Colonic mucosa (tissue), 4 donors: Measurements from ENCODE around the gene PARP16. TPM values are rescaled to one million over a fixed set of nuclear protein-coding genes. Genes with fewer than 3 reads are reported as not detected.

ENCODE experiments used
- DNase-seq: peaks from one replicate; pipeline ENCODE4 v3.0.0-alpha.2; 2020
- H3K27ac ChIP-seq: fragments of 200-600 bp; one replicate; pipeline ENCODE4 v1.8.0; 2021
- H3K27me3 ChIP-seq: fragments of 200-600 bp; one replicate; pipeline ENCODE4 v1.8.0; 2021
- H3K36me3 ChIP-seq: fragments of 200-600 bp; one replicate; pipeline ENCODE4 v1.8.0; 2021
- H3K4me1 ChIP-seq: fragments of 200-600 bp; one replicate; pipeline ENCODE4 v1.8.0; 2021; ENCODE audit warnings: mild to moderate bottlenecking
- H3K4me3 ChIP-seq: fragments of 200-600 bp; one replicate; pipeline ENCODE4 v1.8.0; 2021
- H3K9ac ChIP-seq, 2 donors: one replicate each; pipeline ENCODE4 v1.7.0; 2013; ENCODE audit warnings: control low read depth in 2 of 2, low read depth in 2 of 2, low read length in 2 of 2
- H3K9me3 ChIP-seq: fragments of 200-600 bp; one replicate; pipeline ENCODE4 v1.8.0; 2021
- intact Hi-C: fragments of 100-400 bp; cut with DNase I; formaldehyde crosslinking; loops from one replicate; pipeline ENCODE4 v1.14.1; 2022
- total RNA-seq, 2 donors: library from RNA; stranded (reverse); fragmentation: NEBNext Ultra II Directional in 1 of 2; extraction: Animal tissue kit (Norgen Biotek cat#: 25700) in 1 of 2; gene quantifications; one replicate each; pipeline ENCODE4 v1.2.1, GENCODE V29; 2021
- TF ChIP-seq, protein P1 (sequence below): fragments of 200-600 bp; IDR thresholded peaks from one replicate; pipeline ENCODE4 v1.8.0; 2022; ENCODE audit warnings: antibody characterized with exemption, mild to moderate bottlenecking
- donor health status: healthy.
- donor health status: DM: no; HTN: no; CAD: no.
- donor health status: DM: no; HTN: no; CAD: no.

PARP16 gene
- total RNA-seq, 2 donors from 2014 or later = 9.5 to 9.9 TPM

DNA sequence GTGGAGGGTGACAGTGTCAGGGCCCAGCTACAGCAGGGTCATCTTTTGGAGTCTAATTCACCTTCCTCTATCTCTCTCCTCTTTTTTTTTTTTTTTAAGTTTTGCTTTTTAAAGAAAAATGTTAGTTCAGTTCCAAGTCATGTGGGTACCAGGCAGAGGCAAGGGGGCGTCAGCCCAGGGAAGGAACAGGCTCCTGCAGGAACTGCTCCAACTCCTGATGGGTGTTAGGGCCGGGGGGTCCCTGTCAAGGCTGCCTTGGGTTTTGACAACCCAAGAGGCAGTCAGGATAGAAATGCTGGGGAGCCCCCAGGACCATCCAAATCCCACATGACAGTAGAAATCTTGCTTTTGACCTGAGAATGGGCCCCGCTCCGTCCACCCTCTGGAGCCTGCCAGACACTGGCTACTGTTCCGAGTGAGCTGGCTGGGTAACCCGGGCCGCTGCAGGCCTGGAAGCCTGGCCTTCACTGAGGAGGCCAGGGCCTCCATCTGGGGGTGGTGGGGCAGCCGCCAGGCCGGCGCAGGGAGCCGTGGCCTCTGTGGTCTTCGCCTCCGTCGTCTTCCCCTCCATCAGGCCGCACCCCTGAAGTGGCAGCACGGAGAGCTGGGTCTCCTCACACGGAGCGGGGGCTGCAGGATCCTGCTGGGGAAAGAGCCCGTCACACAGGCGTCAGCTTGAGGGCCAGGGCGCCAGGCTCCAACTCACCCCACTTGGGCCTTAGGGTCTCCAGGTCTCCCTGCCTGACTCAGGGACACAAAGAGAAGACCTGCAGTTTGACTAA, 42.0 kb upstream of the PARP16 start:
- TF ChIP-seq, protein P1, sequence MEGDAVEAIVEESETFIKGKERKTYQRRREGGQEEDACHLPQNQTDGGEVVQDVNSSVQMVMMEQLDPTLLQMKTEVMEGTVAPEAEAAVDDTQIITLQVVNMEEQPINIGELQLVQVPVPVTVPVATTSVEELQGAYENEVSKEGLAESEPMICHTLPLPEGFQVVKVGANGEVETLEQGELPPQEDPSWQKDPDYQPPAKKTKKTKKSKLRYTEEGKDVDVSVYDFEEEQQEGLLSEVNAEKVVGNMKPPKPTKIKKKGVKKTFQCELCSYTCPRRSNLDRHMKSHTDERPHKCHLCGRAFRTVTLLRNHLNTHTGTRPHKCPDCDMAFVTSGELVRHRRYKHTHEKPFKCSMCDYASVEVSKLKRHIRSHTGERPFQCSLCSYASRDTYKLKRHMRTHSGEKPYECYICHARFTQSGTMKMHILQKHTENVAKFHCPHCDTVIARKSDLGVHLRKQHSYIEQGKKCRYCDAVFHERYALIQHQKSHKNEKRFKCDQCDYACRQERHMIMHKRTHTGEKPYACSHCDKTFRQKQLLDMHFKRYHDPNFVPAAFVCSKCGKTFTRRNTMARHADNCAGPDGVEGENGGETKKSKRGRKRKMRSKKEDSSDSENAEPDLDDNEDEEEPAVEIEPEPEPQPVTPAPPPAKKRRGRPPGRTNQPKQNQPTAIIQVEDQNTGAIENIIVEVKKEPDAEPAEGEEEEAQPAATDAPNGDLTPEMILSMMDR = no peak
- H3K36me3 ChIP-seq = no peaks in the 10 kb centered on the region
- H3K27me3 ChIP-seq = no peaks in the 10 kb centered on the region
- intact Hi-C loops = no loop called here
- H3K4me1 ChIP-seq = no peaks in the 10 kb centered on the region
- no peak for DNase-seq
- H3K27ac ChIP-seq = no peak overlapping the region
- no peak overlapping the region for H3K9ac ChIP-seq
- H3K4me3 ChIP-seq = no peak overlapping the region
- no peaks in the 10 kb centered on the region for H3K9me3 ChIP-seq

DNA sequence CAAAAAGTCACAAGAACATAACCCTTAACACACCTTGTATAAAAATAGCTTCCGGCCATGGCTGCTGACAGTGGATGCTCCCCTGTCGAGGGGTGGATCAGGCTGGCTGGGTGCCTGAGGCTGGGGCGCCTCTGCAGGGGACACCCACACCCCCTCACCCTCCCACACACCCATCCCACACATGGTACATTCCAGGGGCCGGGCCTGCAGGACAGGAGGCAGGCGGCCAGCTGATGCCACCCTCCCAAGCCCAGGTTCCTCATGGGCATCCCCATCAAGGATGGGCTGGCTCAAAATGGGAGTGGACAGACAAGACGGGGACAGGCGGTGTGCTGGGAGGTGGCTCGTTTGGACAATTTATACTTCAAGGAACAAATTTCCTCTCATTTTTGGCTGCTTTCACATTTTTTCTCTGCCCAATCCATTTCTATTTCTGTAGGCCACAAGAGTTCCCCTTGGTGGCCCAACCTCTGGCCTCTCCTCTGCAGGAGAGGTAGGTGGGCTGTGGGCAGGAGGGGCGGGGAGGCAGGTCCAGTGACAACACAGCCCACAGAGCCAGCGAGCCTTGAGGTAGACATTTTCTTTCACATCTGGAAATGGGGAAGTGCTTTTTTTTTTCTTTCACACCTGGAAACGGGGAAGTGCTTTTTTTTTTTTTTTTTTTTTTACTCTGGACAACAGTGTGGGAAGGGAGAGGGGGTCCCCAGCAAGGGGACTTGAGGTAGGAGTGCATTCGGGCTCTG, 41.1 kb upstream of the PARP16 start:
- Histone ChIP-seq H3K9ac (no peak overlapping the region), H3K9me3 (no peaks in the 10 kb centered on the region), H3K27ac (no peak overlapping the region), H3K4me3 (no peak overlapping the region), H3K4me1 (no peaks in the 10 kb centered on the region), H3K36me3 (no peaks in the 10 kb centered on the region), H3K27me3 (no peaks in the 10 kb centered on the region)
- DNase-seq = no peak
- intact Hi-C loops = no loop called here
- TF ChIP-seq, protein P1 = no peak

DNA sequence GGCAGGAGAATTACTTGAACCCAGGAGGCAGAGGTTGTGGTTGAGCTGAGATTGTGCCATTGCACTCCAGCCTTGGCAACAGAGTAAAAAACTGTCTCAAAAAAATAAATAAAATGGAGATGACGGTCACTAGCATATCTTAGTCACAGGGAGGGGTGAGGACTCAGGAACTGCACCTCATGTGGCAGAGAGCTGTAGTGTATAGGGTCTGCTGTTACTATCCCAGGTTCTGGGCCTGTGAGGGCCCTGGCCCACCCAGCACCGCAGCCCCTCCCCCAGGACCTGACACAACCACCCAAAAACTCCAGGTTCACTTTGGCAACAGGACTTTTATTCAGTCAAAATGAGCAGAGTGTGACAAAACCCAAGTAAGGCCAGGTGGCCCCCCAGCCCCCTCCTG, 40.1 kb upstream of the PARP16 start:
- Histone ChIP-seq H3K9ac (no peak overlapping the region), H3K27me3 (no peaks in the 10 kb centered on the region), H3K9me3 (no peaks in the 10 kb centered on the region), H3K36me3 (no peaks in the 10 kb centered on the region), H3K27ac (no peak overlapping the region), H3K4me3 (no peak overlapping the region), H3K4me1 (no peaks in the 10 kb centered on the region)
- TF ChIP-seq, protein P1 = no peak
- DNase-seq = no peak
- intact Hi-C loops = no loop called here

DNA sequence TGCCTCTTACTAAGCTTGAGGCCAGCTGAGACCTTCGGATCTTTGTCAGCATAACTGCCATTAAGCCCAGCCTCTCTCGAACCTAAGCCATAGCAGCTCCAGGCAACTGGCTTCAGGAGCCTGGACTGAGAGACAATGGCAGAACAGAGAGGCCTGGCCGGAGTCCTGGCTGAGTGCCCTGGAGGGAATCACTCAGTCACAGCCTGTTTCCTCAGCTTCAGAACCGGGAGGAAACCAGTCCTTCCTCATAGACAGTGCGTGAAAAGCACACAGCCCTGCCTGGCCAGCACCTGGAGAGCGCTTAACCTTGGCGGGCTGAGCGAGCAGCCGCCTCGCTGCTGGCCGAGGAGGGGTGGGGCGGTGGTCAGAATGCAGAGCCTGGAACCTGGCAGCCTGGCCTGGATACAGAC, 39.4 kb upstream of the PARP16 start:
- Histone ChIP-seq H3K4me1 (no peaks in the 10 kb centered on the region), H3K27me3 (no peaks in the 10 kb centered on the region), H3K4me3 (no peak overlapping the region), H3K9ac (no peak overlapping the region), H3K9me3 (no peaks in the 10 kb centered on the region), H3K27ac (no peak overlapping the region), H3K36me3 (no peaks in the 10 kb centered on the region)
- intact Hi-C loops = no loop called here
- TF ChIP-seq, protein P1 = no peak
- no peak for DNase-seq

DNA sequence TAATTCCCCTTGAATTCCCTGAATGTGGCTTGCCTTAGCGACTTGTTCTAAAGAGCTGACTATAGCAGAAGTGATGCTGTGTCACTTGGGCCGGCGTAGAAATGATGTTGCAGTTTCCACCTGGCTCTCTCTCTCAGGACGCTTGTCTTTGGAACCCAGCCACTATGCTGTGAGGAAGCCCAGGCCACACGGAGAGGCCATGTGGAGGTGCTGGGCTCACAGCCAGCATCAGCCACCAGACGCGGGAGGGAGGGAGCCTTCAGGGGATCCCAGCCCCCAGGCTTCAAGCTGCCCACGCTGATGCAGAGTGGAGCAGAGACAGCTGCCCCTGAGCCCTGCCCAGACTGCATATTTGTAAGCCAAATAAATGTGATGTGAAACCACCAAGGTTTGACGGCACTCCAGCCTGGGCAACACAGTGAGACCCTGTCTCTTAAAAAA, 36.4 kb upstream of the PARP16 start:
- Histone ChIP-seq H3K9me3 (no peaks in the 10 kb centered on the region), H3K4me1 (no peaks in the 10 kb centered on the region), H3K9ac (no peak overlapping the region), H3K27ac (no peak overlapping the region), H3K36me3 (no peaks in the 10 kb centered on the region), H3K27me3 (no peaks in the 10 kb centered on the region), H3K4me3 (no peak overlapping the region)
- no peak for DNase-seq
- intact Hi-C loops = no loop called here
- TF ChIP-seq, protein P1 = no peak
